Measurements from ENCODE around the gene BTBD9.

- TF ChIP-seq CTCF (IDR thresholded peaks at IDR 0.05) (no peak), POLR2A (IDR thresholded peaks at IDR 0.05) (no peak)
These were observed 493.0 kb downstream of the BTBD9 start for GRCh38 chr6:38146734-38147027.

Measured in vagina (tissue), 2 donors.